Adrenal gland (tissue), 5 donors: ENCODE data around the gene SPIN2A.

ENCODE experiments used
- CTCF ChIP-seq, 6 experiments: fragments of 450-650 bp in 4 of 6; fragments of 200-600 bp in 2 of 6; sonication (generic) in 1 of 6; IDR thresholded peaks; 1 replicate in 5 of 6; 2 replicates in 1 of 6; pipeline versions ENCODE4 v1.5.1 to v1.8.0; 2016 to 2021; ENCODE audit warnings: antibody characterized with exemption in 6 of 6, mild to moderate bottlenecking in 2 of 6, moderate library complexity in 1 of 6
- POLR2A ChIP-seq, 2 donors: fragments of 450-650 bp; IDR thresholded peaks; one replicate each; pipeline ENCODE4 v1.6.1; 2017; ENCODE audit warnings: antibody characterized with exemption in 2 of 2, mild to moderate bottlenecking in 2 of 2, moderate library complexity in 1 of 2
- donor health status: DM: no; HTN: no; CAD: no.

GRCh38 chrX:57121162-57121755, 15.9 kb downstream of the SPIN2A start, which contains the start of gene SPIN2B:
- TF ChIP-seq CTCF (IDR thresholded peaks at IDR 0.05) (peak in 2 of 6 experiments; percentile 17 to 30), POLR2A (IDR thresholded peaks at IDR 0.05) (peak; percentile 29 to 68)
